Smooth muscle cell (in vitro differentiated cells): ENCODE data around the gene ACBD6. TPM values are rescaled to one million over a fixed set of nuclear protein-coding genes. Genes with fewer than 3 reads are reported as not detected.
"Not testable (repeated sequence)": the region's sequence is repeated elsewhere in the genome, so short reads cannot be mapped to it uniquely, and the experiment has no call there.

ENCODE experiments used
- DNase-seq: peaks from one replicate; lab custom pipeline; 2025; ENCODE audit not compliant: unreplicated experiment; lab: John Stamatoyannopoulos, UW
- H2AFZ ChIP-seq: fragments of 200-600 bp; sonication (generic); 2 replicates; pipeline ENCODE4 v1.6.0; 2016; ENCODE audit warnings: antibody characterized with exemption, low read depth, mild to moderate bottlenecking
- H3F3A ChIP-seq: fragments of 200-600 bp; sonication (generic); 2 replicates; pipeline ENCODE4 v1.6.0; 2017; ENCODE audit warnings: antibody characterized with exemption, low read depth
- H3K27ac ChIP-seq: fragments of 200-600 bp; sonication (generic); 2 replicates; pipeline ENCODE4 v1.5.1; 2016; ENCODE audit warnings: low read depth, mild to moderate bottlenecking
- H3K27me3 ChIP-seq: fragments of 200-600 bp; sonication (generic); 2 replicates; pipeline ENCODE4 v1.6.1; 2016; ENCODE audit warnings: low read depth, mild to moderate bottlenecking
- H3K36me3 ChIP-seq: fragments of 200-600 bp; sonication (generic); 2 replicates; pipeline ENCODE4 v1.5.1; 2016; ENCODE audit warnings: low read depth
- H3K4me1 ChIP-seq: fragments of 200-600 bp; sonication (generic); 2 replicates; pipeline ENCODE4 v1.5.1; 2016; ENCODE audit warnings: low read depth
- H3K4me2 ChIP-seq: fragments of 200-600 bp; sonication (generic); 2 replicates; pipeline ENCODE4 v1.6.0; 2016; ENCODE audit warnings: mild to moderate bottlenecking
- H3K4me3 ChIP-seq: fragments of 200-600 bp; sonication (generic); 2 replicates; pipeline ENCODE4 v1.5.1; 2016; ENCODE audit warnings: mild to moderate bottlenecking
- H3K79me2 ChIP-seq: fragments of 200-600 bp; sonication (generic); 2 replicates; pipeline ENCODE4 v1.6.0; 2016; ENCODE audit warnings: low read depth, mild to moderate bottlenecking
- H3K9ac ChIP-seq: fragments of 200-600 bp; sonication (generic); 2 replicates; pipeline ENCODE4 v1.6.0; 2016; ENCODE audit warnings: low read depth
- H3K9me3 ChIP-seq: fragments of 200-600 bp; sonication (generic); replicated peaks from 2 replicates; pipeline ENCODE4 v1.5.1; 2016; ENCODE audit warnings: low read depth
- H4K20me1 ChIP-seq: fragments of 200-600 bp; sonication (generic); 2 replicates; pipeline ENCODE4 v1.6.0; 2016; ENCODE audit warnings: low read depth
- WGBS: methylation state at CpG from one replicate; pipeline ENCODE4 v1.1.7; 2016; ENCODE audit warnings: low lambda C conversion rate; 5-methylcytosine and 5-hydroxymethylcytosine counted together
- polyA plus RNA-seq: library from polyadenylated mRNA; unstranded; fragments of >200 nt; fragmentation: Nextera tagmentation; extraction: Ambion mirVana; gene quantifications from 2 replicates; pipeline ENCODE4 v1.2.1, GENCODE V29; 2016
- total RNA-seq: library from RNA; depleted of rRNA; stranded (reverse); fragments of >200 nt; gene quantifications from 2 replicates; pipeline ENCODE4 v1.2.3, GENCODE V29; 2014
- TF ChIP-seq, protein P1 (sequence below): fragments of 200-600 bp; sonication (generic); IDR thresholded peaks from 2 replicates; pipeline ENCODE4 v1.5.1; 2017; ENCODE audit warnings: borderline replicate concordance, mild to moderate bottlenecking, antibody characterized with exemption; ENCODE audit not compliant: insufficient read depth, poor library complexity, severe bottlenecking

ACBD6 gene
- total and polyA plus RNA-seq, 2 experiments from 2014 or later = 44.1 to 48.7 TPM

DNA sequence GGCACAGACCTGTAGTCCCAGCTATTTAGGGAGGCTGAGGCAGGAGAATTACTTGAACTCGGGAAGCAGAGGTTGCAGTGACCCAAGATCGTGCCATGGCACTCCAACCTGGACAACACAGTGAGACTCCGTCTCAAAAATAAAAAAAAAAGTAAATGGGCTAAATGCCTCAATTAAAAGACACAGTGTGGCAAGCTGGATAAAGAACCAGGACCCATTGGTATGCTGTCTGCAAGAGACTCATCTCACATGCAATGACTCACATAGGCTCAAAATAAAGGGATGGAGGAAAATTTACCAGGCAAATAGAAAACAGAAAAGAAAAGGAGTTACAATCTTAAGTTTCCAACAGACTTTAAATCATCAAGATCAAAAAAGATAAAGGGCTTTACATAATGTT lies 40.3 kb downstream of the ACBD6 start:
- Histone ChIP-seq H3K27me3 (no peaks in the 10 kb centered on the region), H3K4me3 (no peak overlapping the region), H3K79me2 (peaks cover 53% of the 10 kb centered on the region), H3K4me2 (no peak overlapping the region), H3K4me1 (no peaks in the 10 kb centered on the region), H3K9ac (no peak overlapping the region), H3K9me3 (peaks cover 23% of the 10 kb centered on the region), H3K36me3 (peaks cover 15% of the 10 kb centered on the region), H3K27ac (no peak overlapping the region), H3F3A (no peaks in the 10 kb centered on the region), H4K20me1 (peaks cover 4% of the 10 kb centered on the region), H2AFZ (no peak overlapping the region)
- DNase-seq = no peak
- 100% methylated on average over 3 of the region's 3 CpGs for WGBS
- TF ChIP-seq, protein P1, sequence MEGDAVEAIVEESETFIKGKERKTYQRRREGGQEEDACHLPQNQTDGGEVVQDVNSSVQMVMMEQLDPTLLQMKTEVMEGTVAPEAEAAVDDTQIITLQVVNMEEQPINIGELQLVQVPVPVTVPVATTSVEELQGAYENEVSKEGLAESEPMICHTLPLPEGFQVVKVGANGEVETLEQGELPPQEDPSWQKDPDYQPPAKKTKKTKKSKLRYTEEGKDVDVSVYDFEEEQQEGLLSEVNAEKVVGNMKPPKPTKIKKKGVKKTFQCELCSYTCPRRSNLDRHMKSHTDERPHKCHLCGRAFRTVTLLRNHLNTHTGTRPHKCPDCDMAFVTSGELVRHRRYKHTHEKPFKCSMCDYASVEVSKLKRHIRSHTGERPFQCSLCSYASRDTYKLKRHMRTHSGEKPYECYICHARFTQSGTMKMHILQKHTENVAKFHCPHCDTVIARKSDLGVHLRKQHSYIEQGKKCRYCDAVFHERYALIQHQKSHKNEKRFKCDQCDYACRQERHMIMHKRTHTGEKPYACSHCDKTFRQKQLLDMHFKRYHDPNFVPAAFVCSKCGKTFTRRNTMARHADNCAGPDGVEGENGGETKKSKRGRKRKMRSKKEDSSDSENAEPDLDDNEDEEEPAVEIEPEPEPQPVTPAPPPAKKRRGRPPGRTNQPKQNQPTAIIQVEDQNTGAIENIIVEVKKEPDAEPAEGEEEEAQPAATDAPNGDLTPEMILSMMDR = no peak

DNA sequence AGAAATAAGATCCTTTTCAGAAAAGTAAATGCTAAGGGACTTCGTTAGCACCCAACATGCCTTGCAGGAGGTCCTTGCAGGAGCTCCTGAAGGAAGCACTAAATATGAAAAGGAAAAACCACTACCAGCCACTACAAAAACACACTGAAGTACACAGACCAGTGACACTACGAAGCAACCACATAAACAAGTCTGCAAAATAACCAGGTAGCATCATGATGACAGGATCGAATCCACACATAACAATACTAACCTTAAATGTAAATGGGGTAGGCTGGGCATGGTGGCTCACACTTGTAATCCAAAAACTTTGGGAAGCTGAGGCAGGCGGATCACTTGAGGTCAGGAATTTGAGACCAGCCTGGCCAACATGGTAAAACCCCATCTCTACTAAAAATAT lies 40.7 kb downstream of the ACBD6 start:
- H3F3A ChIP-seq, DNase-seq, H3K9ac ChIP-seq, H3K27ac ChIP-seq, H3K4me2 ChIP-seq, H2AFZ ChIP-seq, H4K20me1 ChIP-seq, H3K4me3 ChIP-seq, H3K4me1 ChIP-seq, H3K27me3 ChIP-seq: not testable (repeated sequence)
- H3K36me3 ChIP-seq = peaks cover 15% of the 10 kb centered on the region
- peaks cover 23% of the 10 kb centered on the region for H3K9me3 ChIP-seq
- whole genome bisulfite sequencing = over 99% methylated on average over 4 of the region's 4 CpGs
- H3K79me2 ChIP-seq = peaks cover 53% of the 10 kb centered on the region

DNA sequence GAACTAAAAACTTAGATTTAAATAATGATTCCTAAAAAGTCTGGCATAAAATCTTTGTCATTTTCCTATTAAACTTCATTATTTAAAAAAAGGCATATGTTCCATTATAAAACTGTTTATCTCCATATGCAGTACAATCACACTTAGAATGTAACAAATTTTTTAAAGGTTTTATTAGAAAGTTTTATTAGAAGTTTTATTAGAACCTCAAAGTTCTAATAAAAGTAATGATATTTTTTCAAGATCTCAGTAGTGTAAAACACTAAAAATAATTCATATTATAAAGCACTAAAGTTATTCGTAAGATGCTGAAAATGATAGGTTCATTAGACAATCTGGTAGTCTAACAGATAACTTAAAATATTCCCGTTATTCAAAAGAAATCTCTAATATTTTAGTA lies 43.6 kb downstream of the ACBD6 start:
- Histone ChIP-seq H3K27me3 (no peaks in the 10 kb centered on the region), H3K79me2 (peaks cover 32% of the 10 kb centered on the region), H3F3A (no peaks in the 10 kb centered on the region), H3K36me3 (peaks cover 5% of the 10 kb centered on the region), H2AFZ (no peak overlapping the region), H3K9me3 (peaks cover 11% of the 10 kb centered on the region), H3K4me1 (no peaks in the 10 kb centered on the region), H3K4me2 (no peak overlapping the region), H3K27ac (no peak overlapping the region), H3K4me3 (no peak overlapping the region), H4K20me1 (peaks cover 4% of the 10 kb centered on the region), H3K9ac (no peak overlapping the region)
- TF ChIP-seq, protein P1 = no peak
- 93% methylated on average over 2 of the region's 2 CpGs for WGBS
- no peak for DNase-seq

DNA sequence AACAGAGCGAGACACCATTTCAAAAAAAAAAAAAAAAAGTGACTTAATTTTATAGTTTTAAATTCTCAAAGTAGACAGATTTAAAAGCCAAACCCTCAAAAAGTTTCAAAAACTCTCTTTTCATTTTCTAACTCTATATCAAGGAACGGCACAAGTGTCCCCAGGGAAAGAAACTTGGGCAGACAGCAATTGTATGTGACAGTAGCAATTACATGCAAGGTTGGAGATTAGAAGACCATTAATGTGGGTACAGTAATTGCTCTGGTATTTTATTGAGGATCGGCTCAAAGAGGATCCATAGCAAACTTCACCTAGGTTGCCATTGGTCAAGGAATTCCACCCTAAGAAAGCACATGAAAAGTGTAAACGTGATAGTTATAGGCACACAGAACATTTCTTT lies 46.2 kb downstream of the ACBD6 start:
- H3K79me2 ChIP-seq = peaks cover 27% of the 10 kb centered on the region
- TF ChIP-seq, protein P1 = no peak
- DNase-seq = no peak

More for the DNA sequence above, 46.2 kb downstream of the ACBD6 start:
- peaks cover 5% of the 10 kb centered on the region for H3K36me3 ChIP-seq
- no peak overlapping the region for H3K4me2 ChIP-seq
- no peak overlapping the region for H2AFZ ChIP-seq
- peaks cover 4% of the 10 kb centered on the region for H3K9me3 ChIP-seq
- H3K27ac ChIP-seq = no peak overlapping the region
- no peaks in the 10 kb centered on the region for H3K4me1 ChIP-seq
- H3K4me3 ChIP-seq = no peak overlapping the region
- WGBS = 93% methylated on average over 4 of the region's 4 CpGs
- H3K27me3 ChIP-seq = no peaks in the 10 kb centered on the region
- H3K9ac ChIP-seq = no peak overlapping the region
- H3F3A ChIP-seq = no peaks in the 10 kb centered on the region
- peaks cover 4% of the 10 kb centered on the region for H4K20me1 ChIP-seq
